ENCODE results near the gene TMEM63C. TPM values are rescaled to one million over a fixed set of nuclear protein-coding genes. Genes with fewer than 3 reads are reported as not detected.

The TMEM63C gene
- total RNA-seq, 4 donors from 2014 or later: 20.1 to 60.2 (median 33.9) TPM

DNA sequence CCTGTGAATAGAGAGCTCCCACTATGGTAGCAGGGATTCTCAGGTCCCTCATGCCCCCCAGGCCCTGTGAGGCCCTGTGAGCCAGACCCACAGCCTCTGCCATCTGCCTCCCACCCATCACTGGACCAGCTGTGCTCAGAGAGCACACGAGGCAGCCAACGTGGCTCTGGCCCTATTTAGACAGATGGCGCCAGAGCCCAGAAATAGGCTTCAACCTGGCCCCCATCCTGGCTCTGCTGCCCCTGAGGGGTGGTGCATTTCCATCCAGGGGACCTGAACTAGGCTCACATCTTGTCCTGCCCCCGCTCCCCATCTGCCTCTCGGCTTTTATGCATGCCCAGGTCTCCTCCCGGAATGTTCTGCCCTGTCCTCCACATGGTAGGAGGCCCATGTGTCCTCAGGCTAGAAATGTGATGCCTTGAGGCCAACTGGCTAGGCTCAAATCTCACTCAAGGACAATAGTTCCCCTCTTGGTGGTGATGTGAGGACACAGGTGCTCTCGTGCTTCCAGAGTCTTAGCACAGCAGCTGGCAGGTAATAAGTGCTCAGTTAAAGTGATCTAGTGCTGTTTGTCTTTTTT is 18.9 kb downstream of the TMEM63C start:
- intact Hi-C loops (cut with DNase I; ENCODE audit: low total_unique reads) (no loop called here), in situ Hi-C loops (cut with MboI; ENCODE audit: low pct_ligation_motif_present in 1 of 4, low pct_unique_long_range_greater_than_20kb in 1 of 4, low sequenced_read_pairs in 3 of 4) (no loop called here)
- DNase-seq: no peak
- no peaks in the 10 kb centered on the region for H3K27me3 ChIP-seq
- WGBS, 2 donors (ENCODE audit: low coverage in 1 of 2): 65% methylated on average over 7 of the region's 7 CpGs; no CpG with 5 or more reads in 1 of the 2 donors
- H3K4me3 ChIP-seq: no peak overlapping the region
- H3K36me3 ChIP-seq: no peaks in the 10 kb centered on the region
- TF ChIP-seq CTCF (IDR thresholded peaks at IDR 0.05): no peak
- no peak for TF ChIP-seq POLR2AphosphoS5 (IDR thresholded peaks at IDR 0.05)
- no peak for TF ChIP-seq EP300 (IDR thresholded peaks at IDR 0.05; ENCODE audit: low read depth)
- no peak for TF ChIP-seq POLR2A (IDR thresholded peaks at IDR 0.05)
- peaks cover 0 to 4% (median 0%) of the 10 kb centered on the region in 4 donors for H3K4me1 ChIP-seq
- no peak overlapping the region for H3K27ac ChIP-seq
- no peaks in the 10 kb centered on the region for H3K9me3 ChIP-seq

DNA sequence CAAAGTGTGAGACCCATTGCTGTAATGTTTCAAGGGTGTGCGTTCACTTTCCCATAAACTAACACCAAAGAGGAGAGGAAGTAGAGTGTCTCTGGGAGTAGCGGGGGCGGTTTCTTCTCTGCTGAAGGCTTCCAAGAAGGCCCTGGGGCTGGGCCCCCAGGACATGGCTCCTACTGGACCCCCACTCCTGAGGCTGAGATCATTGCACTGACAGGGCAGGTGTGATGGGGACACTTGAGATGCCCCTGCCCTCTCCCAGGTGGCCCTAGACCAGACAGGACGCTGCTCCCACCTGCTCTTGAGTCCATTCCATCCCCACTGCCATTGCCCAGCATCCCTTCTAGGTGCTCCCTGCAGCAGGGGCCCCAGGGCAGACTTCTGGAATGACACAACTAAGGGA is 20.1 kb downstream of the TMEM63C start:
- DNase-seq: no peak
- H3K27ac ChIP-seq: no peak overlapping the region
- in situ Hi-C loops (cut with MboI; ENCODE audit: low pct_ligation_motif_present in 1 of 4, low pct_unique_long_range_greater_than_20kb in 1 of 4, low sequenced_read_pairs in 3 of 4) (no loop called here), intact Hi-C loops (cut with DNase I; ENCODE audit: low total_unique reads) (no loop called here)
- H3K27me3 ChIP-seq: no peaks in the 10 kb centered on the region
- H3K36me3 ChIP-seq: no peaks in the 10 kb centered on the region
- H3K9me3 ChIP-seq: no peaks in the 10 kb centered on the region
- 82% methylated on average over 4 of the region's 4 CpGs; no CpG with 5 or more reads in 1 of the 2 donors for WGBS, 2 donors (ENCODE audit: low coverage in 1 of 2)
- H3K4me3 ChIP-seq: no peak overlapping the region
- TF ChIP-seq EP300 (IDR thresholded peaks at IDR 0.05; ENCODE audit: low read depth): no peak
- TF ChIP-seq CTCF (IDR thresholded peaks at IDR 0.05): no peak
- no peak for TF ChIP-seq POLR2AphosphoS5 (IDR thresholded peaks at IDR 0.05)
- TF ChIP-seq POLR2A (IDR thresholded peaks at IDR 0.05): no peak
- H3K4me1 ChIP-seq: peaks cover 0 to 4% (median 0%) of the 10 kb centered on the region in 4 donors

DNA sequence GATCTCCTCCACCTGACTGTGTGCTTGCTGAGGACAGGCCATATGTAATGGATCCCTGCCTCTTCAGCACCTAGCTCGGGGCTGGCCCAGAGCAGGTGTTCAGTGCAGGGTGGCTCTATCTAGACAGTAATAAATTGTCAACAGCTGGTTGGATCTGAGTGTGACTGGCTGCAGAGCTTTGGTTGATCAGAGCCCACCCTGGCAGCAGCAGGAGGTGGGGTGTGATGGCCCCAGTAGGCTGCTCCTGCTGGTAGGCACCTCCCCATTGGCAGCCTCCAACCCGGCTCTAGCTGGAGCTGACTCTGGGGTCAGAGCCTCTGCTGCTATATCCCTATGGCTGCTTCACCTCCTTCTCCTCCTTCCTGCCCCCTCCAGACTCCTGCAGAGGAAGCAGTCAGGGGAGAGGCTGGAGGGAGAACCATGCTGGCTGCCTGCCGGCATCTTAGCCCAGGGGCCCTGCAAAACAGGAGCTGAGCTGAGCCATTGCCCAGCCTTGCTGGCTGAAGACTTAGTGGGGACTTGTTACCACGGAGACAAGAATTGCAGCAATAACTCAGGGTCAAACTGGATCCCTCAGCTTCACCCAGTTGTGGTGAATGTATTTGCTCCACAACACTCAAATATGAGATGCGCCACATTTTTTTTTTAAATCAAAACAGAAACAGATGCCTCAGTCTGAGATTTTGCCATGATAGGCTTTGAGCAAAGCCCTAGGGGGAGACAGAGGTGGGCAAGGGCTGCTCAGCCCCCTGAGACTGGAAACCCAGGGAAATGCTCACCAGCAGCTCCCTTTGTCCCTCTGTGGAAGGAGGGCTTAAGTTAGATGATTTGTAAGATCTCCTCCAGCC is 22.2 kb downstream of the TMEM63C start:
- no peak for DNase-seq
- no peaks in the 10 kb centered on the region for H3K27me3 ChIP-seq
- peaks cover 0 to 4% (median 0%) of the 10 kb centered on the region in 4 donors for H3K4me1 ChIP-seq
- in situ Hi-C loops (cut with MboI; ENCODE audit: low pct_ligation_motif_present in 1 of 4, low pct_unique_long_range_greater_than_20kb in 1 of 4, low sequenced_read_pairs in 3 of 4) (no loop called here), intact Hi-C loops (cut with DNase I; ENCODE audit: low total_unique reads) (no loop called here)
- no peak for TF ChIP-seq EP300 (IDR thresholded peaks at IDR 0.05; ENCODE audit: low read depth)
- TF ChIP-seq POLR2A (IDR thresholded peaks at IDR 0.05): no peak
- TF ChIP-seq POLR2AphosphoS5 (IDR thresholded peaks at IDR 0.05): no peak
- no peak for TF ChIP-seq CTCF (IDR thresholded peaks at IDR 0.05)
- no peak overlapping the region for H3K4me3 ChIP-seq
- 34% methylated on average over 5 of the region's 5 CpGs; no CpG with 5 or more reads in 1 of the 2 donors for WGBS, 2 donors (ENCODE audit: low coverage in 1 of 2)
- no peak overlapping the region for H3K27ac ChIP-seq
- no peaks in the 10 kb centered on the region for H3K36me3 ChIP-seq
- H3K9me3 ChIP-seq: no peaks in the 10 kb centered on the region

DNA sequence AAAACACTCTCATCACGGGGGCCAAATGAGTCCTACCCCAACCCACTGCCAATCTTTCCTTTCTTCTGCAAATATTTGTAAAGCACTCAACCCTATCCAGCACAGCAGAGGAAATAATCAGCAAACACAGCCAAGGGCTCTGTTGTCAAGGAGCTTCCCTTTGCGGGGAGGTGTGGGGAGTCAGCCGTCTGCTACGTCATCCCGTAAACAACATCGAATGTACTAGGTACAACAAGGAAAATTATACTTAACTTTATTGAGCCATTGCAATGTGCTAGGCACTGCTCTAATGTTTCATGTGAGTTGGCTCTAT is 22.8 kb downstream of the TMEM63C start:
- in situ Hi-C loops (cut with MboI; ENCODE audit: low pct_ligation_motif_present in 1 of 4, low pct_unique_long_range_greater_than_20kb in 1 of 4, low sequenced_read_pairs in 3 of 4) (no loop called here), intact Hi-C loops (cut with DNase I; ENCODE audit: low total_unique reads) (no loop called here)
- Histone ChIP-seq H3K27me3 (no peaks in the 10 kb centered on the region), H3K27ac (no peak overlapping the region), H3K9me3 (no peaks in the 10 kb centered on the region), H3K36me3 (no peaks in the 10 kb centered on the region), H3K4me3 (no peak overlapping the region), H3K4me1 (peaks cover 0 to 4% (median 0%) of the 10 kb centered on the region in 4 donors)
- DNase-seq: no peak
- WGBS, 2 donors (ENCODE audit: low coverage in 1 of 2): 23 to 45% methylated on average over 5 to 6 of the region's 6 CpGs
- TF ChIP-seq POLR2AphosphoS5 (IDR thresholded peaks at IDR 0.05): no peak
- no peak for TF ChIP-seq POLR2A (IDR thresholded peaks at IDR 0.05)
- no peak for TF ChIP-seq CTCF (IDR thresholded peaks at IDR 0.05)
- TF ChIP-seq EP300 (IDR thresholded peaks at IDR 0.05; ENCODE audit: low read depth): no peak
